Measurements from ENCODE around the gene KLHDC8A. TPM values are rescaled to one million over a fixed set of nuclear protein-coding genes. Genes with fewer than 3 reads are reported as not detected.

Gene KLHDC8A
- total and polyA plus RNA-seq, 2 donors (not counting 3 experiments of a cell fraction or from before 2014, with no cell fraction given): not detected

GRCh38 chr1:205312866-205313562 is 43.7 kb downstream of the KLHDC8A start:
- no peak overlapping the region for H3K9ac ChIP-seq (replicated peaks; ENCODE audit: extremely low read depth, insufficient read depth, low read length)
- no peaks in the 10 kb centered on the region for H3K9me1 ChIP-seq (replicated peaks; ENCODE audit: control insufficient read depth, extremely low read depth, insufficient read depth, low read length)
- POLR2A ChIA-PET: interaction anchor here (0.7 to 1.1 kb wide), 2 partner anchors 28 to 40 kb away, joined by 4 to 6 read pairs; no protein-coding TSS in a partner anchor
- no peak for FAIRE-seq
- peak overlapping the region; percentile 55 for H3K27ac ChIP-seq (ENCODE audit: insufficient read depth, low read depth, low read length)
- TF ChIP-seq EZH2 (IDR thresholded peaks at IDR 0.05; ENCODE audit: borderline replicate concordance, low read depth, low read length, severe bottlenecking): no peak
- no peak for TF ChIP-seq POLR2AphosphoS5 (IDR thresholded peaks at IDR 0.05; ENCODE audit: insufficient read depth, low read depth, low read length)
- TF ChIP-seq, protein P1, sequence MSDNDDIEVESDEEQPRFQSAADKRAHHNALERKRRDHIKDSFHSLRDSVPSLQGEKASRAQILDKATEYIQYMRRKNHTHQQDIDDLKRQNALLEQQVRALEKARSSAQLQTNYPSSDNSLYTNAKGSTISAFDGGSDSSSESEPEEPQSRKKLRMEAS (IDR thresholded peaks at IDR 0.05; ENCODE audit: insufficient read depth, insufficient read length): no peak
- no peak for TF ChIP-seq MYC (IDR thresholded peaks at IDR 0.05; ENCODE audit: low read depth, low read length)
- TF ChIP-seq FOS (IDR thresholded peaks at IDR 0.05; ENCODE audit: borderline replicate concordance, insufficient read depth, low read length): no peak
- no peak for TF ChIP-seq POLR2A (IDR thresholded peaks at IDR 0.05; ENCODE audit: low read depth, low read length)
- TF ChIP-seq, protein P2, sequence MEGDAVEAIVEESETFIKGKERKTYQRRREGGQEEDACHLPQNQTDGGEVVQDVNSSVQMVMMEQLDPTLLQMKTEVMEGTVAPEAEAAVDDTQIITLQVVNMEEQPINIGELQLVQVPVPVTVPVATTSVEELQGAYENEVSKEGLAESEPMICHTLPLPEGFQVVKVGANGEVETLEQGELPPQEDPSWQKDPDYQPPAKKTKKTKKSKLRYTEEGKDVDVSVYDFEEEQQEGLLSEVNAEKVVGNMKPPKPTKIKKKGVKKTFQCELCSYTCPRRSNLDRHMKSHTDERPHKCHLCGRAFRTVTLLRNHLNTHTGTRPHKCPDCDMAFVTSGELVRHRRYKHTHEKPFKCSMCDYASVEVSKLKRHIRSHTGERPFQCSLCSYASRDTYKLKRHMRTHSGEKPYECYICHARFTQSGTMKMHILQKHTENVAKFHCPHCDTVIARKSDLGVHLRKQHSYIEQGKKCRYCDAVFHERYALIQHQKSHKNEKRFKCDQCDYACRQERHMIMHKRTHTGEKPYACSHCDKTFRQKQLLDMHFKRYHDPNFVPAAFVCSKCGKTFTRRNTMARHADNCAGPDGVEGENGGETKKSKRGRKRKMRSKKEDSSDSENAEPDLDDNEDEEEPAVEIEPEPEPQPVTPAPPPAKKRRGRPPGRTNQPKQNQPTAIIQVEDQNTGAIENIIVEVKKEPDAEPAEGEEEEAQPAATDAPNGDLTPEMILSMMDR (IDR thresholded peaks at IDR 0.05; ENCODE audit: extremely low read depth in 1 of 2, insufficient read depth in 1 of 2, low read depth in 1 of 2, low read length in 2 of 2): no peak
- no peak for TF ChIP-seq JUN (IDR thresholded peaks at IDR 0.05; ENCODE audit: borderline replicate concordance, insufficient read depth, insufficient read length, low read depth)
- no peak for TF ChIP-seq GATA2 (IDR thresholded peaks at IDR 0.05; ENCODE audit: insufficient read depth, insufficient read length, low read depth, low read length)
- H3K27me3 ChIP-seq (ENCODE audit: control insufficient read depth in 2 of 2, insufficient read depth in 2 of 2, low read length in 2 of 2): no peaks in the 10 kb centered on the region
- CTCF ChIA-PET: interaction anchor here (1.2 to 3.3 kb wide), 4 partner anchors 12 to 42 kb away, joined by 3 to 29 read pairs (median 12); no protein-coding TSS in a partner anchor
- H3K4me1 ChIP-seq (ENCODE audit: control insufficient read depth, extremely low read depth, insufficient read depth, low read length): peaks cover 17% of the 10 kb centered on the region
- peaks cover 0 to 8% of the 10 kb centered on the region in 2 experiments for H3K36me3 ChIP-seq (ENCODE audit: control insufficient read depth in 2 of 2, extremely low read depth in 1 of 2, insufficient read depth in 2 of 2, low read length in 2 of 2)
- DNase-seq (ENCODE audit: low read depth, low spot score): no peak
- dilution Hi-C loops (cut with MboI; ENCODE audit: extremely low pct_ligation_motif_present, low sequenced_read_pairs): no loop called here
- intact Hi-C loops (cut with micrococcal nuclease): no loop called here
- H3K79me2 ChIP-seq (ENCODE audit: control insufficient read depth, insufficient read depth, low read length): no peaks in the 10 kb centered on the region
- no peak overlapping the region for H3K4me2 ChIP-seq (ENCODE audit: insufficient read depth, low read length)
- no peaks in the 10 kb centered on the region for H3K9me3 ChIP-seq (replicated peaks; ENCODE audit: control insufficient read depth, insufficient read depth, low read length)
- BruUV-seq (replicated peaks): no TSS peak
- H4K20me1 ChIP-seq (replicated peaks; ENCODE audit: control insufficient read depth, extremely low read depth, insufficient read depth, low read length): no peaks in the 10 kb centered on the region
- no peak overlapping the region for H3K4me3 ChIP-seq (replicated peaks in 1 of 3; ENCODE audit: insufficient read depth in 1 of 3, low read depth in 1 of 3, low read length in 3 of 3)
- peak overlapping the region; percentile 76 for H2AFZ ChIP-seq (ENCODE audit: low read depth, low read length)
